Measurements from ENCODE around the gene SCCPDH. TPM values are rescaled to one million over a fixed set of nuclear protein-coding genes. Genes with fewer than 3 reads are reported as not detected.

SCCPDH gene
- polyA plus RNA-seq, 1 experiment: 21.1 TPM

- TF ChIP-seq CTCF (IDR thresholded peaks at IDR 0.05; ENCODE audit: insufficient read depth, low read depth, low read length): no peak
- ChIA-PET POLR2A (no interaction called here), CTCF (no interaction called here)
- H3K27me3 ChIP-seq (ENCODE audit: control insufficient read depth, insufficient read depth, low read length): no peaks in the 10 kb centered on the region
- DNase-seq (ENCODE audit: low read depth): no peak
- H3K4me3 ChIP-seq (ENCODE audit: low read depth, low read length): no peak overlapping the region
- H3K36me3 ChIP-seq (ENCODE audit: control insufficient read depth, insufficient read depth, low read length): peaks cover 8% of the 10 kb centered on the region
These were observed 49.0 kb downstream of the SCCPDH start for GRCh38 chr1:246773213-246773641.

- CTCF ChIA-PET: no interaction called here
- DNase-seq (ENCODE audit: low read depth): no peak
- Histone ChIP-seq H3K27me3 (ENCODE audit: control insufficient read depth, insufficient read depth, low read length) (no peaks in the 10 kb centered on the region), H3K4me3 (ENCODE audit: low read depth, low read length) (no peak overlapping the region), H3K36me3 (ENCODE audit: control insufficient read depth, insufficient read depth, low read length) (peaks cover 4% of the 10 kb centered on the region)
- POLR2A ChIA-PET: no interaction called here
- TF ChIP-seq CTCF (IDR thresholded peaks at IDR 0.05; ENCODE audit: insufficient read depth, low read depth, low read length): no peak
These were observed 51.5 kb downstream of the SCCPDH start for GRCh38 chr1:246775531-246776385.

GRCh38 chr1:246776923-246777322, 52.7 kb downstream of the SCCPDH start:
- POLR2A ChIA-PET: interaction anchor here (0.8 kb wide), 1 partner anchor 433 kb away, joined by 9 read pairs; no protein-coding TSS in a partner anchor
- H3K36me3 ChIP-seq (ENCODE audit: control insufficient read depth, insufficient read depth, low read length): peaks cover 4% of the 10 kb centered on the region

GRCh38 chr1:246778663-246779062, 54.5 kb downstream of the SCCPDH start:
- CTCF ChIA-PET: no interaction called here
- peaks cover 4% of the 10 kb centered on the region for H3K36me3 ChIP-seq (ENCODE audit: control insufficient read depth, insufficient read depth, low read length)

More at GRCh38 chr1:246776923-246777322, 52.7 kb downstream of the SCCPDH start:
- Histone ChIP-seq H3K4me3 (ENCODE audit: low read depth, low read length) (no peak overlapping the region), H3K27me3 (ENCODE audit: control insufficient read depth, insufficient read depth, low read length) (no peaks in the 10 kb centered on the region)
- CTCF ChIA-PET: no interaction called here
- no peak for TF ChIP-seq CTCF (IDR thresholded peaks at IDR 0.05; ENCODE audit: insufficient read depth, low read depth, low read length)
- DNase-seq (ENCODE audit: low read depth): no peak

More at GRCh38 chr1:246778663-246779062, 54.5 kb downstream of the SCCPDH start:
- Histone ChIP-seq H3K4me3 (ENCODE audit: low read depth, low read length) (no peak overlapping the region), H3K27me3 (ENCODE audit: control insufficient read depth, insufficient read depth, low read length) (no peaks in the 10 kb centered on the region)
- POLR2A ChIA-PET: no interaction called here
- TF ChIP-seq CTCF (IDR thresholded peaks at IDR 0.05; ENCODE audit: insufficient read depth, low read depth, low read length): no peak
- no peak for DNase-seq (ENCODE audit: low read depth)

All from BJ (cell line).